K562 (cell line): Measurements from ENCODE around the gene AARSD1. TPM values are rescaled to one million over a fixed set of nuclear protein-coding genes. Genes with fewer than 3 reads are reported as not detected.
"Not testable (repeated sequence)": the region's sequence is repeated elsewhere in the genome, so short reads cannot be mapped to it uniquely, and the experiment has no call there.

Source experiments
- ATAC-seq: fragments of 200-7000 bp; cut with Tn5 transposase; 3 replicates; pipeline ENCODE4 v1.9.1; 2020; ENCODE audit warnings: moderate library complexity
- BruUV-seq: library from RNA; stranded (reverse); fragments of 400-500 nt; replicated peaks from 2 replicates; lab custom pipeline; 2021; lab: Mats Ljungman, UMichigan
- CTCF ChIA-PET: fragments of 300-600 bp; formaldehyde crosslinking; extraction: SDS; loops from one replicate; lab custom pipeline; 2021; ENCODE audit warnings: low intra/inter-chr PET ratio; lab: Yijun Ruan, JAX
- POLR2A ChIA-PET: fragments of 300-600, 350-650 bp; sonication (Branson Sonifier 250); formaldehyde crosslinking; extraction: SDS; loops from one replicate; lab custom pipeline; 2021; ENCODE audit warnings: antibody characterized with exemption, inconsistent platforms; lab: Yijun Ruan, JAX
- DNase-seq, 4 experiments: peaks; one replicate each; pipeline versions ENCODE4 v3.0.0 to v3.0.0-alpha.2; 2011 to 2018; ENCODE audit warnings: low spot score in 3 of 4, mixed read lengths in 3 of 4; ENCODE audit errors: extremely low read depth in 1 of 4
- FAIRE-seq: peaks from 2 replicates; lab custom pipeline; 2011; peaks lifted over from hg19 to GRCh38; lab: Jason Lieb, UNC
- H2AFZ ChIP-seq: 2 replicates; pipeline ENCODE4 v1.6.0; 2011; ENCODE audit warnings: low read depth, low read length, control low read depth, inconsistent platforms
- H3K27ac ChIP-seq: fragments of 200-600 bp; 3 replicates; pipeline ENCODE4 v1.8.0; 2011; ENCODE audit warnings: low read depth, mild to moderate bottlenecking, control low read depth, inconsistent platforms, low read length, moderate library complexity, mixed read lengths; ENCODE audit errors: extremely low read depth
- H3K27me3 ChIP-seq, 2 experiments: fragments of 300-600 bp in 1 of 2; 2 replicates in 1 of 2; 3 replicates in 1 of 2; pipeline versions ENCODE4 v1.6.0 to v1.8.0; 2011; ENCODE audit warnings: inconsistent platforms in 2 of 2, low read length in 2 of 2, mild to moderate bottlenecking in 1 of 2, mixed read lengths in 1 of 2, moderate library complexity in 1 of 2; ENCODE audit not compliant: control insufficient read depth in 2 of 2, insufficient read depth in 2 of 2
- H3K36me3 ChIP-seq: fragments of 300-600 bp; 3 replicates; pipeline ENCODE4 v1.8.0; 2011; ENCODE audit warnings: mild to moderate bottlenecking, low read length, inconsistent platforms; ENCODE audit not compliant: control insufficient read depth, insufficient read depth
- H3K4me1 ChIP-seq, 2 experiments: fragments of 200-600 bp in 1 of 2; replicated peaks in 1 of 2; 2 replicates in 1 of 2; 3 replicates in 1 of 2; pipeline versions ENCODE4 v1.5.1 to v1.8.0; 2011; ENCODE audit warnings: inconsistent platforms in 2 of 2, low read length in 2 of 2, mild to moderate bottlenecking in 1 of 2, mixed read lengths in 1 of 2, moderate library complexity in 1 of 2; ENCODE audit not compliant: control insufficient read depth in 2 of 2, insufficient read depth in 2 of 2
- H3K4me2 ChIP-seq: 2 replicates; pipeline ENCODE4 v1.6.1; 2011; ENCODE audit warnings: low read length, control low read depth, inconsistent platforms, mixed read lengths; ENCODE audit not compliant: insufficient read depth
- H3K4me3 ChIP-seq: fragments of 200-600 bp; sonication (generic), shearing (Covaris generic); 2 replicates; pipeline ENCODE4 v1.5.1; 2016; ENCODE audit warnings: control low read depth, inconsistent platforms
- H3K79me2 ChIP-seq: fragments of 200-600 bp; 3 replicates; pipeline ENCODE4 v1.8.0; 2011; ENCODE audit warnings: low read length, inconsistent platforms; ENCODE audit not compliant: control insufficient read depth, insufficient read depth
- H3K9ac ChIP-seq, 2 experiments: 2 replicates each; pipeline versions ENCODE4 v1.6.0 to v1.6.1; 2011; ENCODE audit warnings: low read depth in 2 of 2, low read length in 2 of 2, control low read depth in 1 of 2, inconsistent platforms in 1 of 2, mild to moderate bottlenecking in 1 of 2, mixed read lengths in 1 of 2; ENCODE audit not compliant: insufficient read depth in 1 of 2
- H3K9me1 ChIP-seq: one replicate; pipeline ENCODE4 v1.6.0; 2011; ENCODE audit warnings: inconsistent platforms, mild to moderate bottlenecking, low read length, moderate library complexity; ENCODE audit not compliant: control insufficient read depth, insufficient read depth
- H3K9me3 ChIP-seq: replicated peaks from 2 replicates; pipeline ENCODE4 v1.5.1; 2011; ENCODE audit warnings: low read depth, low read length, inconsistent platforms; ENCODE audit not compliant: control insufficient read depth, insufficient read depth
- H4K20me1 ChIP-seq: replicated peaks from 2 replicates; pipeline ENCODE4 v1.6.1; 2011; ENCODE audit warnings: low read length, inconsistent platforms, mixed read lengths; ENCODE audit not compliant: control insufficient read depth, insufficient read depth
- DPF2 ChIP-seq: fragments of 450-650 bp; IDR thresholded peaks from 2 replicates; pipeline ENCODE4 v1.6.1; 2016
- E2F4 ChIP-seq: sonication (generic); formaldehyde crosslinking; IDR thresholded peaks from 2 replicates; pipeline ENCODE4 v1.8.0; 2022; ENCODE audit warnings: mild to moderate bottlenecking, low read depth, missing genetic modification reagents
- ESRRA ChIP-seq: fragments of 450-650 bp; IDR thresholded peaks from 2 replicates; pipeline ENCODE4 v1.6.1; 2014; ENCODE audit warnings: low read depth, mild to moderate bottlenecking, moderate library complexity, borderline replicate concordance
- L3MBTL2 ChIP-seq: fragments of 450-650 bp; IDR thresholded peaks from 2 replicates; pipeline ENCODE4 v1.6.1; 2016; ENCODE audit warnings: mild to moderate bottlenecking, moderate library complexity
- LEF1 ChIP-seq: fragments of 450-650 bp; IDR thresholded peaks from 2 replicates; pipeline ENCODE4 v1.6.1; 2016; ENCODE audit warnings: mild to moderate bottlenecking
- MECOM ChIP-seq: fragments of 250-450 bp; sonication (Bioruptor Pico); IDR thresholded peaks from 2 replicates; pipeline ENCODE4 v1.8.0; 2022; ENCODE audit warnings: inconsistent platforms
- MYC ChIP-seq, 2 experiments: fragments of 250-450 bp in 1 of 2; sonication (Bioruptor Pico) in 1 of 2; IDR thresholded peaks; 2 replicates each; pipeline versions ENCODE4 v1.5.1 to v1.6.1; 2012 to 2021; ENCODE audit warnings: low read depth in 2 of 2, borderline replicate concordance in 1 of 2, improper control_type of control experiment in 1 of 2, low read length in 1 of 2, mild to moderate bottlenecking in 1 of 2, moderate library complexity in 1 of 2
- TAL1 ChIP-seq: fragments of 450-650 bp; IDR thresholded peaks from 2 replicates; pipeline ENCODE4 v1.6.1; 2016; ENCODE audit warnings: mild to moderate bottlenecking
- ZBTB9 ChIP-seq: fragments of 450-650 bp; formaldehyde crosslinking; IDR thresholded peaks from 2 replicates; pipeline ENCODE4 v1.4.0; 2020; ENCODE audit warnings: mild to moderate bottlenecking, moderate library complexity
- ZC3H8 ChIP-seq: fragments of 450-650 bp; IDR thresholded peaks from 2 replicates; pipeline ENCODE4 v1.6.1; 2017
- ZNF584 ChIP-seq: fragments of 200-800 bp; sonication (Bioruptor generic); IDR thresholded peaks from 2 replicates; pipeline ENCODE4 v1.6.1; 2016; ENCODE audit warnings: low read depth, mild to moderate bottlenecking, missing genetic modification characterization, missing compliant biosample characterization
- WGBS: fragments of 100-300 bp; shearing (Covaris generic); methylation state at CpG from one replicate; pipeline ENCODE4 v1.1.6; 2016; ENCODE audit warnings: low coverage, mixed read lengths; ENCODE audit not compliant: insufficient coverage; ENCODE audit errors: missing lambda C conversion rate; 5-methylcytosine and 5-hydroxymethylcytosine counted together
- in situ Hi-C: fragments of 300-500 bp; cut with MboI; formaldehyde crosslinking; loops from 4 replicates; pipeline ENCODE4 v1.15.0; 2018; ENCODE audit warnings: inconsistent platforms, mixed read lengths
- intact Hi-C: fragments of 100-400 bp; cut with micrococcal nuclease; formaldehyde crosslinking; loops from 2 replicates; pipeline ENCODE4 v1.14.2; 2022
- polyA plus RNA-seq, 8 experiments: library from polyadenylated mRNA; depleted of rRNA in 4 of 8; stranded (reverse) in 5 of 8; unstranded in 3 of 8; fragments of >200 nt; fragmentation: Nextera tagmentation in 2 of 8; fragmentation: Illumina TruSeq in 1 of 8; extraction: Ambion mirVana in 2 of 8; extraction: Trizol in 1 of 8; gene quantifications; 2 replicates each; pipeline versions ENCODE4 v1.2.1 to v1.2.3, GENCODE V29; 2011 to 2014; ENCODE audit warnings: inconsistent platforms in 1 of 8, missing spikeins in 1 of 8
- total RNA-seq, 7 experiments: library from RNA; depleted of rRNA in 6 of 7; stranded (reverse); fragments of >200 nt in 6 of 7; fragmentation: Illumina TruSeq in 2 of 7; extraction: Trizol in 2 of 7; gene quantifications; 2 replicates each; pipeline versions ENCODE4 v1.2.1 to v1.2.3, GENCODE V29; 2011 to 2021; ENCODE audit warnings: low replicate concordance in 1 of 7

Gene AARSD1
- total and polyA plus RNA-seq, 9 of the 15 experiments (the other 6 are each of a cell fraction or from before 2014, with no cell fraction given), result 51.7 to 98.5 (median 68.6) TPM

DNA sequence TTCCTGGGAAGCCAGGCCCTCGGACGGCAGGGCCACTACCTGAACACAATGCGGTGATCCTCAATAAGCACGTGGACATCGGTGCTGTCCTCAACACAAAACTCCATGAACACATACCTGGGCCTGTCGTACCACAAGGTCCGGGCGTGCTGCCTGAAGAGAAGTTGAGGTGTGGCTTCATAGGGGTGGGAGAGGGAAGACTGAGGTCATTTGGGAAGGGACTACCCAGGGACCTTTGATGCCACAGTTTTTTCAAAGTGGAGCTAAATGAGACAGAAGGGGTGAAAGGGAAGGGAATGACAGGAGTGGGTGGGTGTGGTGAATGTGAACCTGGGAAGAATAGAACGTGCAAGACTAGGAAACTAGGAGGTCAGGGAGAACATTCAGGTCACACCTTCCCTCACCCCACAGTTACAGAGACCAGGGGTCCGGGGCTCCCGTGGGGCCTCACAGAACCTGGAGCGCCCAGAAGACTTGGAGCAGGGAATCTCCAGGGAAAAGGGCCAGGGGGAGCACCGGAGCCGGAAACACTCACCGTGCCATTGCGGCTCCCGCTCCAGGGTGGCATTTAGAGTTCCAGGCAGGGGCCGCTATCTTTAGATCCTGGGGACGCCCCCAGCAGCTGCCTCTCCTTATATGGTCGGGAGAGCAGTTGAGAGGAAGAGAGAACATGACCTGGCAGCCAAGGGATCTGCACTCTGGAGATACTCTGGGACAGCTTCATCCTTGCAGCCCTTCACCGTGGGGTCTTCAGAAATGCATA lies 15.4 kb upstream of the AARSD1 start, which contains the start of gene PTGES3L (continued):
- peak; percentile 58; the same call in 1 of the 2 replicates for TF ChIP-seq ZNF584 (CRISPR knock-in tag)
- TF ChIP-seq DPF2, result peak; percentile 72
- TF ChIP-seq ZC3H8, result peak; percentile 12; the same call in 1 of the 2 replicates
- no peak for TF ChIP-seq TAL1
- TF ChIP-seq LEF1, result peak; percentile 42; the same call in 1 of the 2 replicates
- no peak for TF ChIP-seq E2F4 (CRISPR knock-in tag)
- 0 out of 2 replicates have a peak, but pooled peaks have one; percentile 50 for TF ChIP-seq MYC (IDR thresholded peaks at IDR 0.05; ENCODE audit: low read depth, low read length)
- TF ChIP-seq MYC (CRISPR knock-in tag; IDR thresholded peaks at IDR 0.05; ENCODE audit: borderline replicate concordance, low read depth), result no peak
- TF ChIP-seq ESRRA, result peak; percentile 29; the same call in 1 of the 2 replicates
- 0 out of 2 replicates have a peak, but pooled peaks have one; percentile 58 for TF ChIP-seq MECOM (CRISPR knock-in tag)
- peak; percentile 86 for TF ChIP-seq L3MBTL2
- TF ChIP-seq ZBTB9, result no peak

DNA sequence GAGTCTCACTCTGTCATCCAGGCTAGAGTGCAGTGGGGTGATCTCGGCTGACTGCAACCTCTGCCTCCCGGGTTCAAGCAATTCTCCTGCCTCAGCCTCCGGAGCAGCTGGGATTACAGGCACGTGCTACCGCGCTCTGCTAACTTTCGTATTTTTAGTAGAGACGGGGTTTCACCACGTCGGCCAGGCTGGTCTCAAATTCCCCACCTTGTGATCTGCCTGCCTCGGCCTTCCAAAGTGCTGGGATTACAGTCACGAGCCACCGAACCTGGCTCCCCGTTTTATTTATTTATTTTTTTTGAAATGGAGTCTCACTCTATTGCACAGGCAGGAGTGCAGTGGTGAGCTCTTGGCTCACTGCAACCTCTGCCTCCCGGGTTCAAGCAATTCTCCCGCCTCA lies 11.4 kb upstream of the AARSD1 start:
- CTCF ChIA-PET, result not testable (repeated sequence)
- H3K9ac ChIP-seq, result peak overlapping the region in 1 of 2 experiments; percentile 64; a peak in 1 of 4 replicates
- POLR2A ChIA-PET, result interaction anchor here (1.1 kb wide), 2 partner anchors 11 to 22 kb away, joined by 3 to 4 read pairs; partner anchors contain the start of gene RPL27

More for the DNA sequence above, 11.4 kb upstream of the AARSD1 start:
- H3K9me1 ChIP-seq, BruUV-seq, intact Hi-C loops, H3K4me2 ChIP-seq, H3K36me3 ChIP-seq, DNase-seq, H2AFZ ChIP-seq, H4K20me1 ChIP-seq, ATAC-seq, FAIRE-seq, H3K9me3 ChIP-seq, H3K4me3 ChIP-seq, H3K27me3 ChIP-seq, in situ Hi-C loops: not testable (repeated sequence)
- H3K79me2 ChIP-seq, result peaks cover 18% of the 10 kb centered on the region
- H3K4me1 ChIP-seq, result peaks cover 16 to 22% of the 10 kb centered on the region in 2 experiments; a peak in 4 of 5 replicates
- H3K27ac ChIP-seq, result 0 out of 3 replicates have a peak overlapping the region, but pooled peaks have one; percentile 3
- WGBS, result 72% methylated on average over 15 of the region's 16 CpGs
